ENCODE results near the gene ULBP3.

- TF ChIP-seq CTCF (IDR thresholded peaks at IDR 0.05; ENCODE audit: low read length) (no peak), EZH2 (IDR thresholded peaks at IDR 0.05; ENCODE audit: borderline replicate concordance, low read length) (no peak)
Observed at GRCh38 chr6:150053450-150053849, 15.5 kb downstream of the ULBP3 start.
